Transverse colon (tissue), 4 donors: ENCODE data around the gene DCHS2.

Experiments used
- CTCF ChIP-seq, 5 experiments: fragments of 200-600 bp in 3 of 5; fragments of 450-650 bp in 2 of 5; sonication (generic) in 3 of 5; IDR thresholded peaks; 1 replicate in 2 of 5; 2 replicates in 3 of 5; pipeline ENCODE4 v1.5.1; 2016 to 2017; ENCODE audit warnings: antibody characterized with exemption in 5 of 5, inconsistent platforms in 3 of 5, mild to moderate bottlenecking in 2 of 5, moderate library complexity in 1 of 5
- POLR2A ChIP-seq: fragments of 450-650 bp; IDR thresholded peaks from one replicate; pipeline ENCODE4 v1.6.1; 2016; ENCODE audit warnings: antibody characterized with exemption, mild to moderate bottlenecking, moderate library complexity
- POLR2AphosphoS5 ChIP-seq, 3 donors: sonication (generic); formaldehyde crosslinking; IDR thresholded peaks; one replicate each; pipeline ENCODE4 v1.6.1; 2016; ENCODE audit warnings: antibody characterized with exemption in 3 of 3

GRCh38 chr4:154310578-154310977, 181.0 kb downstream of the DCHS2 start:
- TF ChIP-seq CTCF (IDR thresholded peaks at IDR 0.05) (no peak), POLR2A (no peak), POLR2AphosphoS5 (IDR thresholded peaks at IDR 0.05) (no peak)
